Activated CD4-positive, alpha-beta memory T cell treated with anti-CD3 and anti-CD28 coated beads for 36 hours (primary cell): ENCODE measurements around the gene SLF1. TPM values are rescaled to one million over a fixed set of nuclear protein-coding genes. Genes with fewer than 3 reads are reported as not detected.

Experiments used
- CTCF ChIA-PET: fragments of 350-600 bp; sonication (Branson Sonifier 250); formaldehyde crosslinking; loops from one replicate; lab custom pipeline; 2021; ENCODE audit warnings: antibody characterized with exemption, inconsistent platforms; lab: Charles Lee
- POLR2A ChIA-PET: fragments of 350-600 bp; sonication (Branson Sonifier 250); formaldehyde crosslinking; loops from one replicate; lab custom pipeline; 2021; ENCODE audit warnings: antibody characterized with exemption; lab: Charles Lee
- DNase-seq: peaks from one replicate; pipeline ENCODE4 v3.0.0-alpha.2; 2020
- H3K27ac Mint-ChIP-seq: one replicate; pipeline ENCODE4 v1.8.0; 2021; ENCODE audit warnings: mixed read lengths
- H3K27me3 Mint-ChIP-seq: one replicate; pipeline ENCODE4 v1.8.0; 2021; ENCODE audit warnings: mixed read lengths
- H3K36me3 Mint-ChIP-seq: one replicate; pipeline ENCODE4 v1.8.0; 2021; ENCODE audit warnings: mixed read lengths
- H3K4me1 Mint-ChIP-seq: one replicate; pipeline ENCODE4 v1.8.0; 2021; ENCODE audit warnings: low read depth, mixed read lengths
- H3K4me3 Mint-ChIP-seq: one replicate; pipeline ENCODE4 v1.8.0; 2021; ENCODE audit warnings: mild to moderate bottlenecking, mixed read lengths
- H3K9me3 Mint-ChIP-seq: one replicate; pipeline ENCODE4 v1.8.0; 2021; ENCODE audit warnings: mixed read lengths
- intact Hi-C: fragments of 100-400 bp; cut with micrococcal nuclease; formaldehyde crosslinking; loops from one replicate; pipeline ENCODE4 v1.15.1; 2023
- total RNA-seq, 2 experiments: library from RNA; stranded (reverse); gene quantifications; one replicate each; pipeline ENCODE4 v1.2.3, GENCODE V29; 2021

Gene SLF1
- total RNA-seq, 2 experiments from 2014 or later: 14.5 to 15.9 TPM

DNA sequence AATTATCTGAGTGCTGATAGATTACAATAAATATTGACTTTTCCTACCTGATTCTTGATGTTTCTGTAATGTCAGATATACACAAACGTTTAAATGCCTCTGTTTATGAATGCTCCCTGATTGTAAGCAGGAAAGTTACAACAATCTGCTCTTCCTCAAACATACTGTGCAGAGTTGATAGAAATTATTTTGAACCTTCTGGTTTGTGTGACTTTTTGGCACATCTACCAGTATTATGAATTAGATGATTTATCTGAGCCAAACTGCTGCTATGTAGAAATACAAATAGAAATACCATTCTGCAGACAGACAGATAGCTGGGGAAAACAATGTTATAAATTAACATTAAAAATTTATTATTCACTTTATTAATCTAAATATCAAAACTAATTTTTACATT, 113.0 kb downstream of the SLF1 start:
- CTCF ChIA-PET: no interaction called here
- no peak overlapping the region for H3K4me3 Mint-ChIP-seq
- no peaks in the 10 kb centered on the region for H3K9me3 Mint-ChIP-seq

DNA sequence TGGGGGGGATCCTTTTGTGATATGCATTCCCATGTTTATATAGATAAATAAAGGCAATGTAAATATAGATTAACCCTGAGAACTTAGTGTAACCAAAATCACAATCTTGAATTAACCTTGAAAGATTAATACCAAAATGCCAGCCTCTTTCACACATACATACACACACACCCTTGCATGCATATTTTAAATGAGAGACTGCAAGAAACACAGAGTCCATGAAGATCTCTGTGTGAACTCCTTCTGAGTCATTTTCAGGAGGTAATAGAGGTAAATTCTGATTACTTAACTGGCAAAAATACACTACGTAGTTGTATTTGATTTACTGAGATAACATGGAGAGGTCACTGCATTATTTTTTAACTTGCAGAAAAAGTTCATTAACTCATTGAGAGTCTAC, 118.0 kb downstream of the SLF1 start:
- ChIA-PET POLR2A (no interaction called here), CTCF (interaction anchor here (1.4 to 3.5 kb wide), 3 partner anchors 111 to 213 kb away, joined by 3 to 55 read pairs (median 7); no protein-coding TSS in a partner anchor)
- intact Hi-C loops: loop anchor here (5.0 kb wide), 2 partner anchors 171 to 1154 kb away; partner anchors contain the start of genes NR2F1 and NR2F1-AS1
- no peaks in the 10 kb centered on the region for H3K4me1 Mint-ChIP-seq
- H3K27ac Mint-ChIP-seq: no peak overlapping the region
- no peaks in the 10 kb centered on the region for H3K27me3 Mint-ChIP-seq
- no peak overlapping the region for H3K4me3 Mint-ChIP-seq
- DNase-seq: no peak
- H3K36me3 Mint-ChIP-seq: no peaks in the 10 kb centered on the region
- H3K9me3 Mint-ChIP-seq: no peaks in the 10 kb centered on the region

More for the DNA sequence above, 113.0 kb downstream of the SLF1 start:
- Mint-ChIP-seq H3K36me3 (no peaks in the 10 kb centered on the region), H3K4me1 (no peaks in the 10 kb centered on the region), H3K27ac (no peak overlapping the region), H3K27me3 (no peaks in the 10 kb centered on the region)
- DNase-seq: no peak
- intact Hi-C loops: no loop called here
- POLR2A ChIA-PET: no interaction called here

GRCh38 chr5:94740286-94740685, 121.8 kb downstream of the SLF1 start:
- ChIA-PET CTCF (no interaction called here), POLR2A (no interaction called here)
- H3K4me3 Mint-ChIP-seq: no peak overlapping the region
- no peak for DNase-seq
- no peaks in the 10 kb centered on the region for H3K36me3 Mint-ChIP-seq
- H3K9me3 Mint-ChIP-seq: no peaks in the 10 kb centered on the region
- no peak overlapping the region for H3K27ac Mint-ChIP-seq
- intact Hi-C loops: no loop called here
- peaks cover 1% of the 10 kb centered on the region for H3K4me1 Mint-ChIP-seq
- H3K27me3 Mint-ChIP-seq: no peaks in the 10 kb centered on the region

DNA sequence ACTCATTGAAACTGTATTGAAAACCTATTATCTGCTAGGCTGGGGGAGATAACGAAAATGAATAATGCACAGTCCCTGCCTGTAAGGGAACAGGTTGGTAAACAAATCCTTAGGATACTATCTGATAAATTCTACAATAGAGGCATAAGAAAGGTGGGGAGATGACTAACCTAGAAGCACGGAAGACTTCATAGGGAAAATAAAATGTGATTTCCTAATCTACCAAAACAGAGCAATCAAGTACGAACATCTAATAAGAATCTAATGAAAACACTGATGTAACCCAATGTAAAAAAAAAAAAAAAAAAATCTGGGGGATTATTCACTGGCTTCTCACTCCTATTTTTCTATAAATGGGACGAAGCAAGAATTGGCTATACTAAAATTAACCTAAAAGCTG, 124.4 kb downstream of the SLF1 start:
- intact Hi-C loops: no loop called here
- peaks cover 12% of the 10 kb centered on the region for H3K4me1 Mint-ChIP-seq
- CTCF ChIA-PET: interaction anchor here (0.7 to 1.8 kb wide), 3 partner anchors 39 to 218 kb away, joined by 4 to 5 read pairs (median 5); no protein-coding TSS in a partner anchor

GRCh38 chr5:94744906-94745305, 126.4 kb downstream of the SLF1 start:
- Mint-ChIP-seq H3K4me3 (no peak overlapping the region), H3K27me3 (no peaks in the 10 kb centered on the region), H3K9me3 (no peaks in the 10 kb centered on the region), H3K36me3 (no peaks in the 10 kb centered on the region), H3K4me1 (peaks cover 15% of the 10 kb centered on the region), H3K27ac (no peak overlapping the region)
- intact Hi-C loops: no loop called here
- ChIA-PET POLR2A (no interaction called here), CTCF (no interaction called here)
- no peak for DNase-seq

More for the DNA sequence above, 124.4 kb downstream of the SLF1 start:
- H3K9me3 Mint-ChIP-seq: no peaks in the 10 kb centered on the region
- no peak overlapping the region for H3K27ac Mint-ChIP-seq
- POLR2A ChIA-PET: interaction anchor here (0.6 kb wide), 1 partner anchor 29 kb away, joined by 3 read pairs; no protein-coding TSS in a partner anchor
- H3K4me3 Mint-ChIP-seq: no peak overlapping the region
- H3K36me3 Mint-ChIP-seq: no peaks in the 10 kb centered on the region
- DNase-seq: no peak
- H3K27me3 Mint-ChIP-seq: no peaks in the 10 kb centered on the region

GRCh38 chr5:94745786-94746730, 127.6 kb downstream of the SLF1 start:
- Mint-ChIP-seq H3K36me3 (no peaks in the 10 kb centered on the region), H3K4me1 (peaks cover 15% of the 10 kb centered on the region), H3K27me3 (no peaks in the 10 kb centered on the region), H3K9me3 (no peaks in the 10 kb centered on the region), H3K4me3 (no peak overlapping the region), H3K27ac (no peak overlapping the region)
- intact Hi-C loops: loop anchor here (1.0 kb wide), 1 partner anchor 47 kb away; no protein-coding TSS in a partner anchor
- ChIA-PET POLR2A (interaction anchor here (0.6 kb wide), 1 partner anchor 1123 kb away, joined by 3 read pairs; no protein-coding TSS in a partner anchor), CTCF (no interaction called here)
- no peak for DNase-seq

DNA sequence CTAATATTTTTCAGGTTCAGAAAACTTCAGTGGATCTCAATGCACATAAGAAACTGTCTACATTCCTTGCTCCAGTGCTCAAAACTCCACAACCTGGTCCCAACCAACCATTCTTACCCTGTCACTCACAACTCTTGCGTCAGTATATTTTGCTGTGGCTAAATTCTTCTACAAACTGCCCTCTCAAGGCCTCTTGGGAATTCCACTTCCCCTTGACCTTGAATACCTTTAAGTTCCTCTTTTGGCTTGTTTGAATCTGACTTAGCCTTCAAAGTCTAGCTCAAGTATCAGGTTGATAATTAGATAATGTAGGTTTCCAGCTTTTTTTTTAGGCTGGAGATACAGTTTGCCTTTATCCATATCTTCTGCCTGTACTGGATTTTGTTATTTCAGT, 128.3 kb downstream of the SLF1 start:
- intact Hi-C loops: loop anchor here (1.0 kb wide), 1 partner anchor 47 kb away; no protein-coding TSS in a partner anchor
- POLR2A ChIA-PET: no interaction called here
- H3K36me3 Mint-ChIP-seq: no peaks in the 10 kb centered on the region
- peaks cover 15% of the 10 kb centered on the region for H3K4me1 Mint-ChIP-seq
- no peak overlapping the region for H3K4me3 Mint-ChIP-seq
- no peaks in the 10 kb centered on the region for H3K27me3 Mint-ChIP-seq
- H3K9me3 Mint-ChIP-seq: no peaks in the 10 kb centered on the region
- no peak overlapping the region for H3K27ac Mint-ChIP-seq
- CTCF ChIA-PET: interaction anchor here (1.0 kb wide), 1 partner anchor 9 kb away, joined by 3 read pairs; no protein-coding TSS in a partner anchor
- no peak for DNase-seq

Other genes starting within 250 kb of the SLF1 start
- gene KIAA0825, start 65 bp upstream of the SLF1 start, total RNA-seq: under 1 TPM; 0.68 to 0.69 TPM